ENCODE results near the gene ZNF630.
"Not testable (repeated sequence)": the region's sequence is repeated elsewhere in the genome, so short reads cannot be mapped to it uniquely, and the experiment has no call there.

ZNF630 gene

GRCh38 chrX:48071064-48071985, at the start of gene ZNF630:
TSS of gene ZNF630 (minus strand) at chrX:48071640. CDS start at chrX:48066886, 4,754 bp downstream.
- peak within 1 kb of the TSS; percentile 82 for H3K27ac Mint-ChIP-seq
- DNase-seq, result peak; percentile 49
- no peaks in the 10 kb centered on the region for H3K27me3 Mint-ChIP-seq (ENCODE audit: low read depth, poor library complexity)
- H3K9me3 Mint-ChIP-seq, result peaks cover 77% of the 10 kb centered on the region
- no peak for TF ChIP-seq CTCF (IDR thresholded peaks at IDR 0.05)
- H3K36me3 Mint-ChIP-seq (ENCODE audit: low read depth), result peaks cover 13% of the 10 kb centered on the region
- H3K4me1 Mint-ChIP-seq, result peaks cover 7% of the 10 kb centered on the region
- H3K4me3 Mint-ChIP-seq, result peak within 1 kb of the TSS; percentile 92

GRCh38 chrX:48107717-48108116, 36.3 kb upstream of the ZNF630 start:
- no peak for DNase-seq
- no peak for TF ChIP-seq CTCF (IDR thresholded peaks at IDR 0.05)
- Mint-ChIP-seq H3K27me3 (ENCODE audit: low read depth, poor library complexity) (no peaks in the 10 kb centered on the region), H3K4me3 (no peak overlapping the region), H3K4me1 (peaks cover 4% of the 10 kb centered on the region), H3K36me3 (ENCODE audit: low read depth) (no peaks in the 10 kb centered on the region), H3K27ac (no peak overlapping the region), H3K9me3 (peaks cover 58% of the 10 kb centered on the region)

GRCh38 chrX:48102874-48103374, 31.5 kb upstream of the ZNF630 start:
- peaks cover 4% of the 10 kb centered on the region for H3K4me1 Mint-ChIP-seq
- peaks cover 4% of the 10 kb centered on the region for H3K27me3 Mint-ChIP-seq (ENCODE audit: low read depth, poor library complexity)
- H3K27ac Mint-ChIP-seq, result no peak overlapping the region
- no peak for TF ChIP-seq CTCF (IDR thresholded peaks at IDR 0.05)
- no peaks in the 10 kb centered on the region for H3K36me3 Mint-ChIP-seq (ENCODE audit: low read depth)
- no peak for DNase-seq
- H3K4me3 Mint-ChIP-seq, result no peak overlapping the region
- peaks cover 58% of the 10 kb centered on the region for H3K9me3 Mint-ChIP-seq

- H3K4me3 Mint-ChIP-seq, result no peak overlapping the region
- no peak for DNase-seq
- no peak overlapping the region for H3K27ac Mint-ChIP-seq
- no peak for TF ChIP-seq CTCF (IDR thresholded peaks at IDR 0.05)
- peaks cover 4% of the 10 kb centered on the region for H3K4me1 Mint-ChIP-seq
- H3K9me3 Mint-ChIP-seq, result peaks cover 54% of the 10 kb centered on the region
- peaks cover 4% of the 10 kb centered on the region for H3K27me3 Mint-ChIP-seq (ENCODE audit: low read depth, poor library complexity)
- H3K36me3 Mint-ChIP-seq (ENCODE audit: low read depth), result no peaks in the 10 kb centered on the region
Observed at GRCh38 chrX:48101443-48101842, 30.0 kb upstream of the ZNF630 start.

GRCh38 chrX:48092558-48092957, 21.1 kb upstream of the ZNF630 start:
- not testable (repeated sequence) for H3K27ac Mint-ChIP-seq; H3K27me3 Mint-ChIP-seq (ENCODE audit: low read depth, poor library complexity); DNase-seq; H3K36me3 Mint-ChIP-seq (ENCODE audit: low read depth); H3K4me1 Mint-ChIP-seq; H3K4me3 Mint-ChIP-seq
- peaks cover 39% of the 10 kb centered on the region for H3K9me3 Mint-ChIP-seq

GRCh38 chrX:48090123-48090522, 18.7 kb upstream of the ZNF630 start:
- Mint-ChIP-seq H3K4me3 (no peak overlapping the region), H3K4me1 (no peaks in the 10 kb centered on the region), H3K27ac (no peak overlapping the region), H3K36me3 (ENCODE audit: low read depth) (no peaks in the 10 kb centered on the region), H3K27me3 (ENCODE audit: low read depth, poor library complexity) (peaks cover 7% of the 10 kb centered on the region), H3K9me3 (peaks cover 39% of the 10 kb centered on the region)
- no peak for DNase-seq
- no peak for TF ChIP-seq CTCF (IDR thresholded peaks at IDR 0.05)
